ENCODE results near the gene IL31RA.

- no peak for TF ChIP-seq CTCF (IDR thresholded peaks at IDR 0.05 in 4 of 5, conservative IDR thresholded peaks at IDR 0.05 in 1 of 5)
- TF ChIP-seq POLR2A (IDR thresholded peaks at IDR 0.05) = no peak
Observed at GRCh38 chr5:55848783-55849182, 2.4 kb upstream of the IL31RA start.
